Medulla oblongata (tissue), 1 donor: Measurements from ENCODE around the gene METTL15.
"Not testable (repeated sequence)": the region's sequence is repeated elsewhere in the genome, so short reads cannot be mapped to it uniquely, and the experiment has no call there.

Source experiments
- DNase-seq: peaks from one replicate; pipeline ENCODE4 v3.0.0-alpha.2; 2015; ENCODE audit errors: extremely low spot score

METTL15 gene

GRCh38 chr11:28296426-28296825 lies 188.2 kb downstream of the METTL15 start:
- DNase-seq = no peak

GRCh38 chr11:28298209-28298608 lies 190.0 kb downstream of the METTL15 start:
- DNase-seq = no peak

GRCh38 chr11:28303477-28304191 lies 195.4 kb downstream of the METTL15 start:
- DNase-seq = no peak

GRCh38 chr11:28315440-28315839 lies 207.3 kb downstream of the METTL15 start:
- no peak for DNase-seq

GRCh38 chr11:28318871-28319270 lies 210.7 kb downstream of the METTL15 start:
- no peak for DNase-seq

GRCh38 chr11:28323621-28324020 lies 215.4 kb downstream of the METTL15 start:
- no peak for DNase-seq

GRCh38 chr11:28332393-28332792 lies 224.2 kb downstream of the METTL15 start:
- DNase-seq = not testable (repeated sequence)

GRCh38 chr11:28337701-28338100 lies 229.5 kb downstream of the METTL15 start:
- no peak for DNase-seq

GRCh38 chr11:28338371-28338770 lies 230.2 kb downstream of the METTL15 start:
- no peak for DNase-seq

GRCh38 chr11:28339488-28339887 lies 231.3 kb downstream of the METTL15 start:
- DNase-seq = no peak

GRCh38 chr11:28342716-28343115 lies 234.5 kb downstream of the METTL15 start:
- no peak for DNase-seq

GRCh38 chr11:28343304-28344233 lies 235.4 kb downstream of the METTL15 start:
- DNase-seq = no peak

GRCh38 chr11:28346209-28346608 lies 238.0 kb downstream of the METTL15 start:
- no peak for DNase-seq

GRCh38 chr11:28346721-28347120 lies 238.5 kb downstream of the METTL15 start:
- no peak for DNase-seq

- no peak for DNase-seq
Measured at GRCh38 chr11:28347371-28347770, 239.2 kb downstream of the METTL15 start.

GRCh38 chr11:28350216-28350615 lies 242.0 kb downstream of the METTL15 start:
- DNase-seq = no peak

GRCh38 chr11:28353991-28354390 lies 245.8 kb downstream of the METTL15 start:
- DNase-seq = no peak

GRCh38 chr11:28366549-28367346 lies 258.6 kb downstream of the METTL15 start:
- no peak for DNase-seq

GRCh38 chr11:28378095-28378494 lies 269.9 kb downstream of the METTL15 start:
- DNase-seq = not testable (repeated sequence)
